NOMO-1 treated with DMSO at 0.1 percent for 48 hours (cell line): Measurements from ENCODE around the gene GJA5.
"Not testable (repeated sequence)": the region's sequence is repeated elsewhere in the genome, so short reads cannot be mapped to it uniquely, and the experiment has no call there.

Experiments
- DNase-seq: peaks from one replicate; lab custom pipeline; 2025; ENCODE audit not compliant: unreplicated experiment; lab: John Stamatoyannopoulos, UW

GJA5 gene

GRCh38 chr1:147734291-147734841 lies 26.0 kb downstream of the GJA5 start:
- DNase-seq, result not testable (repeated sequence)

- DNase-seq, result no peak
Measured at GRCh38 chr1:147729315-147729714, 31.1 kb downstream of the GJA5 start.

GRCh38 chr1:147726168-147726567 lies 34.2 kb downstream of the GJA5 start:
- DNase-seq, result no peak

- DNase-seq, result no peak
Measured at GRCh38 chr1:147725685-147726084, 34.7 kb downstream of the GJA5 start.

GRCh38 chr1:147723691-147724323 lies 36.6 kb downstream of the GJA5 start:
- DNase-seq, result no peak

- DNase-seq, result no peak
Measured at GRCh38 chr1:147722124-147722523, 38.3 kb downstream of the GJA5 start.

GRCh38 chr1:147721716-147722115 lies 38.7 kb downstream of the GJA5 start:
- DNase-seq, result no peak

- DNase-seq, result no peak
Measured at GRCh38 chr1:147720557-147720956, 39.8 kb downstream of the GJA5 start.

GRCh38 chr1:147719711-147720225 lies 40.6 kb downstream of the GJA5 start:
- DNase-seq, result no peak

- no peak for DNase-seq
Measured at GRCh38 chr1:147719029-147719698, 41.2 kb downstream of the GJA5 start.

GRCh38 chr1:147717706-147718097 lies 42.7 kb downstream of the GJA5 start:
- DNase-seq, result no peak

- DNase-seq, result no peak
Measured at GRCh38 chr1:147717051-147717705, 43.2 kb downstream of the GJA5 start.

GRCh38 chr1:147712605-147713004 lies 47.8 kb downstream of the GJA5 start:
- DNase-seq, result no peak
